Common myeloid progenitor, CD34-positive (primary cell): Measurements from ENCODE around the gene PXK.
"Not testable (repeated sequence)": the region's sequence is repeated elsewhere in the genome, so short reads cannot be mapped to it uniquely, and the experiment has no call there.

Experiments
- CTCF ChIA-PET: fragments of 350-600 bp; sonication (Branson Sonifier 250); formaldehyde crosslinking; loops from one replicate; lab custom pipeline; 2021; ENCODE audit warnings: antibody characterized with exemption; lab: Charles Lee
- POLR2A ChIA-PET: fragments of 350-600 bp; sonication (Branson Sonifier 250); formaldehyde crosslinking; loops from one replicate; lab custom pipeline; 2021; ENCODE audit warnings: antibody characterized with exemption; lab: Charles Lee
- DNase-seq, 3 donors: peaks; one replicate each; pipeline versions ENCODE4 v3.0.0 to v3.0.0-alpha.2; 2013
- H3K27ac ChIP-seq, 2 experiments: 1 replicate in 1 of 2; 2 replicates in 1 of 2; pipeline ENCODE4 v1.7.0; 2013; ENCODE audit warnings: inconsistent platforms in 2 of 2, low read length in 2 of 2, mild to moderate bottlenecking in 2 of 2, low read depth in 1 of 2, moderate library complexity in 1 of 2; ENCODE audit not compliant: severe bottlenecking in 2 of 2, insufficient read depth in 1 of 2, poor library complexity in 1 of 2
- H3K27me3 ChIP-seq, 5 experiments: replicated peaks in 2 of 5; 1 replicate in 3 of 5; 2 replicates in 2 of 5; pipeline versions ENCODE4 v1.6.1 to v1.7.0; 2013; ENCODE audit warnings: low read length in 4 of 5, mild to moderate bottlenecking in 2 of 5, moderate library complexity in 2 of 5, inconsistent platforms in 1 of 5; ENCODE audit not compliant: insufficient read depth in 5 of 5, control insufficient read depth in 4 of 5
- H3K36me3 ChIP-seq, 4 experiments: 1 replicate in 2 of 4; 2 replicates in 2 of 4; pipeline versions ENCODE4 v1.6.1 to v1.7.0; 2013; ENCODE audit warnings: low read length in 3 of 4, control low read depth in 1 of 4, mild to moderate bottlenecking in 1 of 4; ENCODE audit not compliant: control insufficient read depth in 4 of 4, insufficient read depth in 4 of 4
- H3K4me1 ChIP-seq, 4 experiments: 1 replicate in 3 of 4; 2 replicates in 1 of 4; pipeline versions ENCODE4 v1.6.1 to v1.7.1; 2013; ENCODE audit warnings: low read length in 3 of 4, mild to moderate bottlenecking in 3 of 4, control low read depth in 1 of 4, inconsistent platforms in 1 of 4, moderate library complexity in 1 of 4; ENCODE audit not compliant: control insufficient read depth in 4 of 4, insufficient read depth in 4 of 4; ENCODE audit errors: control extremely low read depth in 1 of 4
- H3K4me3 ChIP-seq, 7 experiments: 1 replicate in 4 of 7; 2 replicates in 3 of 7; pipeline versions ENCODE4 v1.5.1 to v1.7.0; 2013; ENCODE audit warnings: mild to moderate bottlenecking in 7 of 7, low read length in 6 of 7, moderate library complexity in 6 of 7, inconsistent platforms in 2 of 7, low read depth in 2 of 7, control low read depth in 1 of 7; ENCODE audit not compliant: insufficient read depth in 4 of 7, control insufficient read depth in 1 of 7; ENCODE audit errors: extremely low read depth in 1 of 7
- H3K9me3 ChIP-seq, 5 experiments: 1 replicate in 4 of 5; 2 replicates in 1 of 5; pipeline versions ENCODE4 v1.6.1 to v1.7.1; 2013; ENCODE audit warnings: low read length in 4 of 5, mild to moderate bottlenecking in 2 of 5, inconsistent platforms in 1 of 5, low read depth in 1 of 5, moderate library complexity in 1 of 5; ENCODE audit not compliant: control insufficient read depth in 4 of 5, insufficient read depth in 2 of 5; ENCODE audit errors: control extremely low read depth in 1 of 5
- WGBS: methylation state at CpG from one replicate; pipeline ENCODE4 v1.1.5; 2013; ENCODE audit not compliant: insufficient coverage; 5-methylcytosine and 5-hydroxymethylcytosine counted together

PXK gene

GRCh38 chr3:58335652-58335947 lies 2.9 kb downstream of the PXK start:
- POLR2A ChIA-PET, result interaction anchor here (0.8 to 1.4 kb wide), 4 partner anchors 9 to 27 kb away, joined by 3 to 4 read pairs (median 3); no protein-coding TSS in a partner anchor
- peaks cover 0 to 25% (median 3%) of the 10 kb centered on the region in 4 experiments for H3K36me3 ChIP-seq
- H3K4me3 ChIP-seq, result peak overlapping the region in 2 of 7 experiments; percentile 11 to 91
- peaks cover 11 to 45% (median 34%) of the 10 kb centered on the region in 4 experiments for H3K4me1 ChIP-seq
- peak overlapping the region; percentile 66 to 81 for H3K27ac ChIP-seq
- CTCF ChIA-PET, result interaction anchor here (0.6 to 7.4 kb wide), 12 partner anchors 9 to 198 kb away, joined by 3 to 44 read pairs (median 6); partner anchors contain the start of genes HTD2 and RPP14
- no peaks in the 10 kb centered on the region for H3K9me3 ChIP-seq
- no peak for DNase-seq
- 100% methylated on average over 1 of the region's 1 CpG for whole genome bisulfite sequencing
- H3K27me3 ChIP-seq, result no peaks in the 10 kb centered on the region

- Histone ChIP-seq H3K27ac (no peak overlapping the region), H3K9me3 (no peaks in the 10 kb centered on the region), H3K27me3 (no peaks in the 10 kb centered on the region), H3K4me3 (no peak overlapping the region), H3K36me3 (peaks cover 0 to 31% (median 4%) of the 10 kb centered on the region in 4 experiments), H3K4me1 (peaks cover 11 to 52% (median 34%) of the 10 kb centered on the region in 4 experiments)
- ChIA-PET POLR2A (interaction anchor here (0.9 to 1.4 kb wide), 2 partner anchors 18 to 28 kb away, joined by 3 to 4 read pairs; no protein-coding TSS in a partner anchor), CTCF (interaction anchor here (1.0 to 7.4 kb wide), 9 partner anchors 8 to 197 kb away, joined by 3 to 44 read pairs (median 7); no protein-coding TSS in a partner anchor)
- peak in 2 of 3 donors; percentile 28 to 34 for DNase-seq
- WGBS, result 100% methylated on average over 1 of the region's 3 CpGs
Observed at GRCh38 chr3:58336135-58336882, 3.6 kb downstream of the PXK start.

- H3K36me3 ChIP-seq, result peaks cover 0 to 34% (median 4%) of the 10 kb centered on the region in 4 experiments
- H3K27me3 ChIP-seq, result no peaks in the 10 kb centered on the region
- H3K4me1 ChIP-seq, result peaks cover 11 to 51% (median 32%) of the 10 kb centered on the region in 4 experiments
- no CpG with 5 or more reads among the region's 1 CpG for WGBS
- ChIA-PET POLR2A (no interaction called here), CTCF (interaction anchor here (1.1 to 3.3 kb wide), 3 partner anchors 15 to 147 kb away, joined by 3 to 37 read pairs (median 6); no protein-coding TSS in a partner anchor)
- H3K4me3 ChIP-seq, result no peak overlapping the region
- no peak overlapping the region for H3K27ac ChIP-seq
- no peaks in the 10 kb centered on the region for H3K9me3 ChIP-seq
- DNase-seq, result no peak
Observed at GRCh38 chr3:58337190-58337589, 4.5 kb downstream of the PXK start.

DNA sequence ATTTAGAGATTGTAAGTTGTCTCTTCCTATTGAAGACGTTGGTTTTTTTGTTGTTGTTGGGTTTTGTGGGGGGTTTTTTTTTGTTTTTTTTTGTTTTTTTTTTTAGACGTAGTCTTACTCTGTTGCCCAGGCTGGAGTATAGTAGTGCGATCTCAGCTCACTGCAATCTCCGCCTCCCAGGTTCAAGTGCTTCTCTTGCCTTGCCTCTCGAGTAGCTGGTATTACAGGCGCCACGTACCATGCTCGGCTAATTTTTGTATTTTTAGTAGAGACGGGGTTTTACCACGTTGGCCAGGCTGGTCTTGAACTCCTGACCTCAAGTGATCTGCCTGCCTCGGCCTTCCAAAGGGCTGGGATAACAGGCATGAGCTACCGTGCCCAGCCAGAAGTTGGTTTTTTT lies 6.5 kb downstream of the PXK start:
- ChIA-PET CTCF (interaction anchor here (0.7 to 2.9 kb wide), 6 partner anchors 11 to 1508 kb away, joined by 3 to 16 read pairs (median 4); no protein-coding TSS in a partner anchor), POLR2A (interaction anchor here (0.7 kb wide), 1 partner anchor 9 kb away, joined by 10 read pairs; no protein-coding TSS in a partner anchor)
- H3K4me3 ChIP-seq, H3K9me3 ChIP-seq, H3K27me3 ChIP-seq, DNase-seq, H3K27ac ChIP-seq: not testable (repeated sequence)
- 91% methylated on average over 8 of the region's 12 CpGs for WGBS
- H3K4me1 ChIP-seq, result peaks cover 8 to 51% (median 20%) of the 10 kb centered on the region in 4 experiments
- H3K36me3 ChIP-seq, result peaks cover 4 to 53% (median 8%) of the 10 kb centered on the region in 4 experiments

GRCh38 chr3:58340594-58341244 lies 8.0 kb downstream of the PXK start:
- no peak overlapping the region for H3K4me3 ChIP-seq
- POLR2A ChIA-PET, result no interaction called here
- 100% methylated on average over 2 of the region's 3 CpGs for WGBS
- CTCF ChIA-PET, result interaction anchor here (0.6 to 2.9 kb wide), 7 partner anchors 9 to 72 kb away, joined by 3 to 16 read pairs (median 4); no protein-coding TSS in a partner anchor
- DNase-seq, result no peak
- H3K36me3 ChIP-seq, result peaks cover 4 to 60% (median 8%) of the 10 kb centered on the region in 4 experiments
- H3K4me1 ChIP-seq, result peaks cover under 1 to 43% (median 5%) of the 10 kb centered on the region in 4 experiments
- no peak overlapping the region for H3K27ac ChIP-seq
- no peaks in the 10 kb centered on the region for H3K9me3 ChIP-seq
- no peaks in the 10 kb centered on the region for H3K27me3 ChIP-seq

- no peaks in the 10 kb centered on the region for H3K27me3 ChIP-seq
- POLR2A ChIA-PET, result no interaction called here
- WGBS, result 100% methylated on average over 3 of the region's 3 CpGs
- no peak overlapping the region for H3K27ac ChIP-seq
- no peak overlapping the region for H3K4me3 ChIP-seq
- no peak for DNase-seq
- CTCF ChIA-PET, result interaction anchor here (0.6 to 2.9 kb wide), 5 partner anchors 8 to 357 kb away, joined by 3 to 16 read pairs (median 5); no protein-coding TSS in a partner anchor
- peaks cover 4 to 57% (median 8%) of the 10 kb centered on the region in 4 experiments for H3K36me3 ChIP-seq
- no peaks in the 10 kb centered on the region for H3K9me3 ChIP-seq
- peaks cover 0 to 37% (median under 1%) of the 10 kb centered on the region in 4 experiments for H3K4me1 ChIP-seq
Observed at GRCh38 chr3:58341376-58341775, 8.7 kb downstream of the PXK start.
